Tibial artery (tissue), 4 donors: ENCODE results near the gene F2RL1.
"Not testable (repeated sequence)": the region's sequence is repeated elsewhere in the genome, so short reads cannot be mapped to it uniquely, and the experiment has no call there.

Experiments
- DNase-seq, 2 donors: peaks; one replicate each; pipeline ENCODE4 v3.0.0-alpha.2; 2019
- H3K27ac ChIP-seq, 2 donors: fragments of 200-600 bp; sonication (generic) in 1 of 2; 1 replicate in 1 of 2; 2 replicates in 1 of 2; pipeline ENCODE4 v1.5.1; 2018 to 2019; ENCODE audit warnings: mild to moderate bottlenecking in 1 of 2
- H3K27me3 ChIP-seq, 2 donors: fragments of 200-600 bp; sonication (generic) in 1 of 2; one replicate each; pipeline versions ENCODE4 v1.5.1 to v1.6.0; 2016 to 2019
- H3K36me3 ChIP-seq, 3 donors: fragments of 200-600 bp; sonication (generic) in 2 of 3; one replicate each; pipeline ENCODE4 v1.5.1; 2016 to 2019; ENCODE audit warnings: mild to moderate bottlenecking in 2 of 3
- H3K4me1 ChIP-seq, 4 donors: fragments of 200-600 bp; sonication (generic) in 2 of 4; 1 replicate in 3 of 4; 2 replicates in 1 of 4; pipeline ENCODE4 v1.5.1; 2016 to 2019
- H3K4me3 ChIP-seq, 2 donors: fragments of 200-600 bp; sonication (generic) in 1 of 2; 1 replicate in 1 of 2; 2 replicates in 1 of 2; pipeline ENCODE4 v1.5.1; 2018 to 2019; ENCODE audit warnings: mild to moderate bottlenecking in 2 of 2
- H3K9me3 ChIP-seq, 3 donors: fragments of 200-600 bp; sonication (generic) in 1 of 3; one replicate each; pipeline ENCODE4 v1.5.1; 2016 to 2019
- intact Hi-C: fragments of 100-400 bp; cut with DNase I; formaldehyde crosslinking; loops from one replicate; pipeline ENCODE4 v1.15.0; 2023; ENCODE audit warnings: low total_unique reads
- TF ChIP-seq, protein P1 (sequence below), 2 experiments: fragments of 200-600 bp in 1 of 2; fragments of 450-650 bp in 1 of 2; IDR thresholded peaks; one replicate each; pipeline ENCODE4 v1.5.1; 2017 to 2019; ENCODE audit warnings: antibody characterized with exemption in 2 of 2, mild to moderate bottlenecking in 1 of 2, moderate library complexity in 1 of 2

F2RL1 gene

DNA sequence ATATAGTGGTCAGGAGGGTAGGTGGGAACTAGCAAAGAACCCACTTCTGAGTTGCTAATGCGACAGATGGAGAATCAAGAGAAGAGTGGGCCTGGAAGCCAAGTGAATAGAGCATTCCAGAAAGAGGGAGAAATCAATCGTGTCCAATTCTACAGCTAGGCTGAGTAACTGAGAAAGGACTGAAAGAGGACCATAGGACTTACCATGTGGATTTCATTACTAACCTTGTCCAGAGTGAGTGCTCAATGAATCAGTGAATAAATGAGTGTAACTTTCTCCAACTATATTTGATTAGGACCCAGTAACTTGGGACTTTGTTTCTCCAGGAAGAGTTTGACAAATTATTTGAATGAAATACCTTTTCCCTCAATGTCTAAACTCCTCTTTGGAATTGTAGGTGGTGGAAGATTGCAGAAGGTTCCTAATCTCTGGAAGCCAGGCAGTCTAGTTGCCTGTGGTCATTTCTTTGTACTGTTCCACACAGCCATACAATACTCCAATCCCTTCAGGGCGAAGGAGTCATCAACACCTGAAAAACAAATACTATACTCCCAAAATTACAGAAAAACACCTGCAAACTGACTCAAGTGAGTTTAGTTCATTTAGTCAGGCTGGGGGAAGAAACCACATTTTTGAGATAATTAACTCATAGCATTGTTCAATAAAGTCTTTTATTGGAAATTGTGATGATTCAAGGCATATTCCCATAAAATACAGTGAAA lies 2.6 kb upstream of the F2RL1 start:
- Histone ChIP-seq H3K27ac (no peak overlapping the region), H3K36me3 (no peaks in the 10 kb centered on the region), H3K4me3 (no peak overlapping the region), H3K4me1 (peaks cover 0 to 17% (median 14%) of the 10 kb centered on the region in 4 donors), H3K27me3 (peaks cover 0 to 25% of the 10 kb centered on the region in 2 donors), H3K9me3 (no peaks in the 10 kb centered on the region)
- intact Hi-C loops = no loop called here
- TF ChIP-seq, protein P1, sequence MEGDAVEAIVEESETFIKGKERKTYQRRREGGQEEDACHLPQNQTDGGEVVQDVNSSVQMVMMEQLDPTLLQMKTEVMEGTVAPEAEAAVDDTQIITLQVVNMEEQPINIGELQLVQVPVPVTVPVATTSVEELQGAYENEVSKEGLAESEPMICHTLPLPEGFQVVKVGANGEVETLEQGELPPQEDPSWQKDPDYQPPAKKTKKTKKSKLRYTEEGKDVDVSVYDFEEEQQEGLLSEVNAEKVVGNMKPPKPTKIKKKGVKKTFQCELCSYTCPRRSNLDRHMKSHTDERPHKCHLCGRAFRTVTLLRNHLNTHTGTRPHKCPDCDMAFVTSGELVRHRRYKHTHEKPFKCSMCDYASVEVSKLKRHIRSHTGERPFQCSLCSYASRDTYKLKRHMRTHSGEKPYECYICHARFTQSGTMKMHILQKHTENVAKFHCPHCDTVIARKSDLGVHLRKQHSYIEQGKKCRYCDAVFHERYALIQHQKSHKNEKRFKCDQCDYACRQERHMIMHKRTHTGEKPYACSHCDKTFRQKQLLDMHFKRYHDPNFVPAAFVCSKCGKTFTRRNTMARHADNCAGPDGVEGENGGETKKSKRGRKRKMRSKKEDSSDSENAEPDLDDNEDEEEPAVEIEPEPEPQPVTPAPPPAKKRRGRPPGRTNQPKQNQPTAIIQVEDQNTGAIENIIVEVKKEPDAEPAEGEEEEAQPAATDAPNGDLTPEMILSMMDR (IDR thresholded peaks at IDR 0.05) = no peak
- DNase-seq = no peak

DNA sequence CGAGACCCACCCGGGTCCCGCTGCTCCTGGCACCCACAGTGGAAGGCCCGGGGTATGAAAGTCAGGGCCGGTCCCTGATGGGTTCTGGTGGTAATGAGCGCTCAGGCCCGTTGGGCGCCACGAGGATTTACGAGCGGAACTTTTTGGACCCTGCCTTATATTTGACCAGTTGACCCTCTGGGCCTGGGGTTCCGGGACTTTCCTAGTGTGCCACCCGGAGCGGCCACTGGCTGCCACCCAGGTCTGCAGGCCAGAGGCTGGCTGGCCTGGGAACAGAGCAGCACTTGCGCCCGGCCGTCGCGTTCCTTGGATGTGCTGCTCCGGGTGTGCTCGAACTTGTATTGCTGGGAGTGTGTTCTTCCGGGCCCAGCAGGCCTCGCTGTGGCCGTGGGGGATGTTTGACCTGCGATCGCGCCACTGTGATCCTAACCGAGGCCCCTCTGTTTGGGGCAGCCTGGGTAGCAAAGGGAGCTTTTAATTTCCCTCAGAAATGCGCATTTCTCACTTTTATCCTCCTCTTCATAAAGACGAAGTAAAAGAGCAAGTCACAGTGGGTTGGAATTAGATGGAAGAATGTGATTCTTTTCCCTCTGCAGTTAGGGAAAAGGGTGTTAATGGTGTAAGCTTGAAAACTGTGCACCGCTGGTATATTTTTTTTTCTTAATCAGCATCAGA lies 1.2 kb downstream of the F2RL1 start:
- Histone ChIP-seq H3K9me3 (no peaks in the 10 kb centered on the region), H3K4me3 (peak overlapping the region; percentile 46 to 56), H3K27ac (peak overlapping the region in 1 of 2 donors; percentile 22), H3K36me3 (no peaks in the 10 kb centered on the region), H3K27me3 (peaks cover 0 to 25% of the 10 kb centered on the region in 2 donors), H3K4me1 (peaks cover 0 to 17% (median 14%) of the 10 kb centered on the region in 4 donors)
- DNase-seq = peak in 1 of 2 donors; percentile 22
- intact Hi-C loops = no loop called here
- TF ChIP-seq, protein P1 (IDR thresholded peaks at IDR 0.05) = no peak

DNA sequence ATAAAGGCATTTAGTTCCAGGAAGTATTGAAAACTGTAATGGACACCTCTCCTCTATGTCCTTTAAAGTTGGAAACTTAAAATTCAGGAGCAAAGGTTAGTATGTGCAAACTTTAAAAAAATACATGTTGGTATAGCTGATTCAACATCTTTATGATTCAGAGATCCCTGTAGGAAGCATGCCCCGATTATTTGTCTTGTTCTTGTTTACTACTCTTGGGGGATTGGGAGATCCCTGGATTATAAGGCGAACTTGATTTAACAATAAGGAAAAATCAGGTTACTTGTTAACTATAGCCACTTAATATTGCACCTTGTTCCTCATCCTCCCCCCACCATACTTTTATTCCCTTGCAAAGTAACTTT lies 1.7 kb downstream of the F2RL1 start:
- no peak for DNase-seq
- intact Hi-C loops = no loop called here
- TF ChIP-seq, protein P1 (IDR thresholded peaks at IDR 0.05) = no peak
- no peak overlapping the region for H3K4me3 ChIP-seq
- peaks cover 0 to 25% of the 10 kb centered on the region in 2 donors for H3K27me3 ChIP-seq
- no peaks in the 10 kb centered on the region for H3K36me3 ChIP-seq
- peaks cover 0 to 17% (median 14%) of the 10 kb centered on the region in 4 donors for H3K4me1 ChIP-seq
- H3K27ac ChIP-seq = no peak overlapping the region
- H3K9me3 ChIP-seq = no peaks in the 10 kb centered on the region

DNA sequence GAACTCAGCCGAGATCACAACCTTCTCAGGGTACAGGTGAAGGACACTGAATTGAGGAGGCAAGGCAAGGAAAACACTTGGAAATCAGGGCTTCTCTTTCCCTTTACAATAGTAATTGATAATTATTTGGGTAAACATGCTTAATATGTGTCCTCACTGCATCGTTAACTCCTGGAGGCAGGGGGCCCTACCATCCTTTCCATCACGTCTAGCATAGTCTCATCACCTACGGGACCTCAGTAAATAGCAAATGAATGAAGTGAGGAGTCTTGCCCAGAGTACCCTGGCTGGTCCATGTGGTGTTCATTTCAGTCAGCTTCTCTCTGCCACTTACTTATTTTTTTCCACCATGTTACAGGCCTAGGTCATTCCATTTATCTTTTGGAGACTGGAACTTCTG lies 2.3 kb downstream of the F2RL1 start:
- Histone ChIP-seq H3K27me3 (peaks cover 0 to 25% of the 10 kb centered on the region in 2 donors), H3K27ac (no peak overlapping the region), H3K4me1 (peaks cover 0 to 17% (median 14%) of the 10 kb centered on the region in 4 donors), H3K36me3 (no peaks in the 10 kb centered on the region), H3K9me3 (no peaks in the 10 kb centered on the region), H3K4me3 (no peak overlapping the region)
- no peak for DNase-seq
- intact Hi-C loops = no loop called here
- TF ChIP-seq, protein P1 (IDR thresholded peaks at IDR 0.05) = no peak

DNA sequence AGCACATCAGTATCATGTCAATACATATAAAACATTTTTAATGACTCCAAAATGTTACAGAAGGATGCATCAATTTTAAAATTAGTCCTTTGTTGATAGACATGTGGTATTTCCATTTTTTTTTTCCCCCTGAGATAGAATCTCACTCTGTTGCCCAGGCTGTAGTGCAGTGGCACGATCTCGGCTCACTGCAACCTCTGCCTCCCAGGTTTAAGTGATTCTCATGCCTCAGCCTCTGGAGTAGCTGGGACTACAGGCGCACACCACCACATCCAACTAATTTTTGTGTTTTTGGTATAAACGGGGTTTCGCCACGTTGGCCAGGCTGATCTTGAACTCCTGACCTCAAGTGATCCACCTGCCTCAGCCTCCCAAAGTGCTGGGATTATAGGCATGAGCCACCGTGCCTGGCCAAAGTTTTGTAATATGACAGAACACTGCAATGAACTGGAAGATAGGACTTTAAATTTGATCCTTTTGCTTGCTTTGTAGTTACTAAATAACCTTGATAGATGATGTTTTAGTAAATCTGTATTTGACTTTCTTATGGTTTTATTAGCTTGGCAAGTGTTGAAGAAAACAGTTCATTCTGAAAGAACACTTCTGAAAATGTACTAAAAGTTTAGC lies 3.4 kb downstream of the F2RL1 start:
- Histone ChIP-seq H3K27me3 (peaks cover 0 to 25% of the 10 kb centered on the region in 2 donors), H3K4me1 (peaks cover 0 to 17% (median 14%) of the 10 kb centered on the region in 4 donors)
- DNase-seq, H3K4me3 ChIP-seq, H3K9me3 ChIP-seq, H3K27ac ChIP-seq, intact Hi-C loops, H3K36me3 ChIP-seq: not testable (repeated sequence)

DNA sequence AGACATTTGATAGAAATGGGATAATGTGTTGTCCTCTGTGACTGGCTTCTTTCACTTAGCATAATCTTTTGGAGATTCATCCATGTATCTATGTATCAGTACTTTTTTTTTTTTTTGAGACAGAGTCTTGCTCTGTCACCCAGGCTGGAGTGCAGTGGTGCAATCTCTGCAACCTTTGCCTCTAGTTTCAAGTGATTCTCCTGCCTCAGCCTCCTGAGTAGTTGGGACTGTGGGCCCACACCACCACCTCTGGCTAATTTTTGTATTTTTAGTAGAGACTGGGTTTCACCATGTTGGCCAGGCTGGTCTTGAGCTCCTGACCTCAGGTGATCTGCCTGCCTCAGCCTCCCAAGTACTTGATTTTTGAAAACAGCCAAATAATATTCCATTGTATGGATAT lies 7.6 kb downstream of the F2RL1 start:
- H3K4me3 ChIP-seq, H3K36me3 ChIP-seq, H3K4me1 ChIP-seq, intact Hi-C loops, DNase-seq, H3K9me3 ChIP-seq, H3K27me3 ChIP-seq, H3K27ac ChIP-seq: not testable (repeated sequence)
